Measurements from ENCODE around the gene MT1F.
"Not testable (repeated sequence)": the region's sequence is repeated elsewhere in the genome, so short reads cannot be mapped to it uniquely, and the experiment has no call there.

Gene MT1F

DNA sequence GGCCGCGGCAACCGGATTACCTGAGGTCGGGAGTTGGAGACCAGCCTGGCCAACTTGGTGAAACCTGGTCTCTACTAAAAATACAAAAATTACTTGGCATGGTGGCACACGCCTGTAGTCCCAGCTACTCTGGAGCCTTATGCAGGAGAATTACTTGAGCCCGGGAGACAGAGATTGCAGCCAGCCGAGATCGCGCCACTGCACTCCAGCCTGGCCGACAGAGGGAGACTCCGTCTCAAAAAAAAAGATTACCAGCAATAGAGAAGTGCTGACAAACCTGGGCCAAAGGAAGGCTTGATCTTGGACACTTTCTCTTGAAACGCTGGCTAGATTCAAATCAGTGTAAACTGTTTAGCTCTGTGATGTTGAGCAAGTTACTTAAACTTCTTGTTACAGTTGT lies 16.2 kb downstream of the MT1F start:
- no peak for DNase-seq

DNA sequence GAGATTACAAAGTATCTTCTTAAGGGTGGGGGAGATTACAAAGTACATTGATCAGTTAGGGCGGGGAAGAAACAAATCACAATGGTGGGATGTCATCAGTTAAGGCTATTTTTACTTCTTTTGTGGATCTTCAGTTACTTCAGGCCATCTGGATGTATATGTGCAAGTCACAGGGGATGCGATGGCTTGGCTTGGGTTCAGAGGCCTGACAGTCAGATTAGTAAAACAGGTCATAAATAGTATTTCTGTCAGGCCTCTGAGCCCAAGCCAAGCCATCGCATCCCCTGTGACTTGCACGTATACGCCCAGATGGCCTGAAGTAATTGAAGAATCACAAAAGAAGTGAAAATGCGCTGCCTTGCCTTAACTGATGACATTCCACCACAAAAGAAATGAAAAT lies 16.8 kb downstream of the MT1F start:
- not testable (repeated sequence) for DNase-seq

DNA sequence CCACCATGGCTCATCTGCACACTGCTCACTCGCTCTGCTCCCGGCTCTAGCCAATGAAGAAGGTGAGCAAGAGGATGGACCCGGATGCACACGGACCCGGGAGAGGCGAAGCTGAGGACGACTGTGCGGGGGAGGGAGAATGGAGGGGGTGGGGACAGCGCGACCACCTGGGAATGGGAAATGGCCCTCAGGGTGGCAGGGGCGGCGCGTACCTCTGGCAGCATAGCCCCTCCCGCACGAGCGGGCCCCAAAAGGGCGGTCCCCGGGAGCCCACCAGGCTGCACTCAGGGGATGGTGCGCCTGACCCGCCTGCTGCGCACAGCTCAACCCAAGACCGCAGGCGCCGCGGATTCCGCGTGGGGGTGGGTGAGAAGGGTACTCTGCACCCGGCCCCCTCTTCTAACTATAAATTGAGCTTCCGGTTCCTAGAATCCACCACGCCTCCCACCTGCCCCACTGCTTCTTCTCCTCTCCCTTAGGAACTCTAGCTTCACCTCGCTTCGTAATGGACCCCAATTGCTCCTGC lies 18.0 kb downstream of the MT1F start:
- DNase-seq = peak; percentile 44

DNA sequence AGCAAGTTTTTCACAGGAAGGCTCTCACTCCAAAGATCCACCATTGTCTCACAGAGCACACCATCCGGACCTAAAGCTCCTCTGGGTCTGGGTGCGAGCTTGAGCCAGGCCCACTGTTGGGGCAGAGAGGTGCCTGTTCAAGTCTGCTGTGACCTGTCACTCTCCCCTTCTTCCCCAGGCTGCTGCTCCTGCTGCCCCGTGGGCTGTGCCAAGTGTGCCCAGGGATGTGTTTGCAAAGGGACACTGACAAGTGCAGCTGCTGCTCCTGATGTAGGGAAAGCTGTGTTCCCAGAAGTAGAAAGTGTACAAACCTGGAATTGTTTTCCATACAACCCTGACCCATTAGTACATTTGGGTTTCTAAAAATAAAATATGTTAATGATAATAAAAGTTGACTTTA lies 19.7 kb downstream of the MT1F start:
- DNase-seq = no peak

DNA sequence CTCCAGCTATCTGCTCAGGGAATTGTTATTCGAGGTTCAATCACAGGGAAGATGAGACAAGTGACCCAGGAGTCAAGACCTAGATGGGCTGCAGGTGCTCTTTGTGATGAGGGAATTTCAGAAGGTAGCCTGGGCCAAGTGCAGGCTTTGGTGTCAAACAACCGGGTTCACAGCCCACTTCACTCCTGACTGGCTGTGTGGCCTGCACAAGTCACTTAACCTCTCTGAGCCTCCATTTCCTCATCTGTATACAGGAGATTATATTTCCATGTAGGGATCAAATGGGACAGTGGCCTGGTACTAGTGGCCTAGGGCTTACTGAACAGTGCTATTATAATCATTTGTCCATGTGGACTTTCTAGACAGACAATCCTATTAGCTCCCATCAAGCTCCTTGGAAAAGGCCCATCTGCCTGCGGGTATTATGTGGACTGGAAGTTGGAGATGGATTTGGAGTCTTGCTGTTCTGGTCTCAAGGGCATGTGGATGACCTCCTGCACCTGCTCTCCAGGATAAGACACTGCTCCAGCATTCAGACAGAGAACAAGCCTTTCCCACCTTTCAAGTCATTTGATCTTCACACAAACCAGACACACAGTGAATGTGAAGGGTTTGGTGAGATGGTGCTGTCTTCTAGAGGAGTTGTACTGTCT lies 21.4 kb downstream of the MT1F start:
- no peak for DNase-seq

DNA sequence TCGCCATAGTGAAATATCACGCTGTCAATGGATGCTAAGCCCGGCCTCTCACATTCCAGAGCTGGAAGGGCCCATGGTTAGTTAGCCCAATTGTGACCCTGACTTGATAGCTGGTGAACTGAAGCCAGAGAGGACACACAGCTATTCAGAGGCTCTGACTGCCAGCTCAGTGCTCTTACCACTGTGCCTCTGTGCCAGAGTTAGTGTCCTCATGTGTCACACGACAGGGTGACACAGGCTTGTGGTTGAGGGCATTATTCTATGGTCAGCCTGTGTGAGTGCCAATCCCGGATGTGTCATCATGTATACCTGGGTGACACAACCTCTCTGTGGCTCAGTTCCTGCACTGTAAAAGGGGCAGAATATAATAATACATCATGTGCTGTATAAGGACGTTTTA lies 22.1 kb downstream of the MT1F start:
- no peak for DNase-seq

DNA sequence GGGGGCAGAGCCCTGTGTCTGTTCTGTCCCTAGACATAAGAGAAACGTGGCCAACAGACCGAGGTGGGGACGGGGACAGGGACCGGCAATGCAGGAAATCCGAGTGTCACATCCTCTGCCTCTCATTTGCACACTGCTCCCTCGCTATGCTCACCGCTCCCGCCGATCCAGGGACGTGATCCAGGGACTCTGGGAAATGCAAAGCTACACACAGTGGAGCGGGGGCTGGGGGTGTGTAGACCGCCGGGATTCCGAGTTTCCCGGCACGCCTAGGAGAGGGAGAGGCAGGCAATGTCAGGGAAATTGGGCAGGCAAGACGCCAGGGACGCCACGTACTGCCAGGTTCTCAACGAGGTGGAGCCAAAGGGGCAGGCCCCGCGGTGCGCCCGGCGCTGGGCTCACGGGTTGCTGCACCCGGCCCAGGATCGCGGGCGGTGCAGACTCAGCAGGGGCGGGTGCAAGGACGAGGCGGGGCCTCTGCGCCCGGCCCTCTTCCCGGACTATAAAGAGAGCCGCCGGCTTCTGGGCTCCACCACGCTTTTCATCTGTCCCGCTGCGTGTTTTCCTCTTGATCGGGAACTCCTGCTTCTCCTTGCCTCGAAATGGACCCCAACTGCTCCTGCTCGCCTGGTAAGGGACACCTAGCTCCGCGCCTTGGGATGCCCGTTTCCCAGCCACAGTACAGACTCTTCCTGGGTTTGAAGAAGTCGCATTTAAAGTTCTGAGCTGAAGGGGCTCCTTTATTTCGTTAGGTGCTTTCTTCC lies 24.4 kb downstream of the MT1F start, which contains the start of gene MT1X:
Gene MT1X (plus strand): TSS at position 532 of the 764 bp plus-strand sequence. CDS start 71 bp downstream, at position 603.
- peak; percentile 90 for DNase-seq

DNA sequence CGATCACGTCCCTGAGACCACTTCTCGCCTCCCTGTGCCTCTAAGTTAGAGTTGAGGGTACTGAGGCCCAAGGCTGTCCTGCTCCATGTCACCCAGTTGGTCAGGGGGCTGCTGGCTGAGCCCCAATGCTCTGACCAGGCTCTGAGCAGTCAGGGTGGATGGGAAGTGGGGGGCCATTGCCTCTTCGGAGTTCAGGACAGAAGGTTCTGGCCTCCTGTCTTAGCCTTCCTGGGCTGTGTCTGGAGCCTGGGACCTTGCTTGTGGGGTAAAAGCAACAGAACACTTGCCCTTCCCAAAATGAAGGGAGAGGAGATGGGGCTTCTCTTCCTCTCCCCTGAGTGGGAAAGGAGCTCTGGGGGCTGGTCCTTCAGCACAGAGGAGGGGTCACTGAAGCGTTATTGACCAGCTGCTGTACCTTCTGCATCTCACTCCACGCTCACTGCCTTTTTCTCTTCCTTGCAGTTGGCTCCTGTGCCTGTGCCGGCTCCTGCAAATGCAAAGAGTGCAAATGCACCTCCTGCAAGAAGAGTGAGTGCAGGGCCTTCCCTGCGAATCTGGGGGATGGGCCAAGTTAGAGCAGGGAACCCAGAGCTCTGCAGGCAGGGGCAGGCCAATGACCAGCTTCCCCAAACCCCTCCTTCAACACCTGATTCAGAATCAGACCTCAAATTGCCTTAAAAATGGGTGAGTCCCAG lies 25.1 kb downstream of the MT1F start:
- no peak for DNase-seq

DNA sequence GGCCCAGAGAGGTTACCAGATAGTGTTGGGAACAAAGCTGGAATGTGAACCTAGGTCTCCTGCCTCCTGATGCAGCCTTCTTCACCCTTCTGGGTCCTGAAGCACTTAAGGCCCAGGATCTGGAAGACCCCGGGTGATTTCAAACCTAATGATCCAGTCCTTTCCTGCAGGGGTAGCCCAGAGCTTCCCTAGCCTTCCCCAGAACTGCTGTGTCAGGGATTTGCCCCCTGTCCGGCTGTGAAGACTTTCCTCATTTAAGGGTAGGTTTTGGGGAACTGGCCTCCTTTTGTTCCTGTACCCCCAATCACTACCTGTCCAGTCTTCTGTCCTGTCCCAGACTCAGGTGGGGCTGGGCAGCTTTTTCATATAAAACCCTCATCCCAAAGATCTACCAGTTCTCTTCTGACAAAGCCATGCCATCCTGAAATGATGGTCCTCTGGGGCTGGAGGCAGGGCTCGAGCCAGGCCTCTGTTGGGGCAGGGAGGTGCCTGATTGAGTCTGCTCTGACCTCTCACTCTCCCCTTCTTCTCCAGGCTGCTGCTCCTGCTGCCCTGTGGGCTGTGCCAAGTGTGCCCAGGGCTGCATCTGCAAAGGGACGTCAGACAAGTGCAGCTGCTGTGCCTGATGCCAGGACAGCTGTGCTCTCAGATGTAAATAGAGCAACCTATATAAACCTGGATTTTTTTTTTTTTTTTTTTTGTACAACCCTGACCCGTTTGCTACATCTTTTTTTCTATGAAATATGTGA lies 25.8 kb downstream of the MT1F start:
- DNase-seq = no peak

DNA sequence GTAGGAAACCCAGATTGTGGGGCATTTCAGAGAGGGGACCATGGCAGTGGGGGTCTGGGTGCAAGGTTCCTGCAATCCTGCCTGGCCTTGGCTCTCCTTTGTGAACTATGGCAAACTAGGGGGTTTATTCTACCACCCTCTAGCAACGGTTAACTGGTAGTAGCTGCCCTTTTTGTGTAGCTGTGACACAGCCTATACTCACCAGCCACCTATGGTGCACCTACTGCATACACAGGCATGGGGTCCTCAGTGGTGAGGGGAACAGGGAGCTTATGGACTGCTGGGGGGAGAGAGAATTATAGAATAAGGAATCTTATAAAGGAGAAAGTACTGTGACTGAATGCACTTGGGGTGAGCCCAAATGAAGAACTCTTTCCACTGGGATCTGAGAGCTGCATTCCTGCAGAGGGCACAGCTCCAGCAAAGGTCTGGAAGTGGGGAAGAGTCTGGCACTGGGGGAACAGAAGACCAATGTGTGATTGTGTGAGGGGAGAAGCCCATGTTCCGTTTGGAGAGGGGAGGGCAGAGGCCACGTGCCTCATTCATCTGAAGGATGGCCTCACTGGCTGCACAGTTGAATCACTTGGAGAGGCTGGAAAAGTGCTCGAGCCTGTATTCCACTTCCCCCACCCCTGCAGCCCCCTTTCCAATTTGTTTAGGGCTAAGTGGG lies 26.6 kb downstream of the MT1F start:
- no peak for DNase-seq

DNA sequence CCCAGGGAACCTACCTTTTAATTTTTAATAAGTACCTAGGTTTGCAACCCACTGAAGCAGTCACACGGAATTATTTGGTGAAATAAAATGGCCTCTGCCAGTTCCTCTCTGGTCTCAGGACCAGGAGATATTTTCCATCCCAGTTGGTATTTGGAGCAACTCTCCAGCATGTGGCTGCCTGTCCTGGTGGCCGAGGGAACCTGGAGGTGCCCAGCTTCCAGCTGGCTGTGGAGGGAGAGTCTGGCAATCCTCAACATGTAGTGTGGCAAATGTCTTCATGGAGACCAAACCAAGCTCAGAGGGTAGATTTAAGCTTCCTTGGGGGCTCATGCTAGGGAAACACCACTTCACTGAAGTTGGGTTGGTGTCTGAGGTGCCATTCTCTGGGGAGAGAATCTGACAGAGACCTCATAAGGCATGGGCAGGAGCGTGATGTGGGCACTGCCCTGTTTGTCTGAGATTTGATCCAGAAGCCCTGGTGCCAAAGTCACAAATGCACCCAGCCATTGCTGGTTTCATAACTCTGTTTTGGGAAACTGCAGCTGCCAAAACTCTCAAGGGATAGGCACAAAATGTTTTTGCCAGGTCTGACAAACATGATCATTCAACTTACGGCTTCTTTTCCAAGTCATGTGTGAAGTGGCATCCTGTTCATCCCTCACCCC lies 27.3 kb downstream of the MT1F start:
- no peak for DNase-seq

DNA sequence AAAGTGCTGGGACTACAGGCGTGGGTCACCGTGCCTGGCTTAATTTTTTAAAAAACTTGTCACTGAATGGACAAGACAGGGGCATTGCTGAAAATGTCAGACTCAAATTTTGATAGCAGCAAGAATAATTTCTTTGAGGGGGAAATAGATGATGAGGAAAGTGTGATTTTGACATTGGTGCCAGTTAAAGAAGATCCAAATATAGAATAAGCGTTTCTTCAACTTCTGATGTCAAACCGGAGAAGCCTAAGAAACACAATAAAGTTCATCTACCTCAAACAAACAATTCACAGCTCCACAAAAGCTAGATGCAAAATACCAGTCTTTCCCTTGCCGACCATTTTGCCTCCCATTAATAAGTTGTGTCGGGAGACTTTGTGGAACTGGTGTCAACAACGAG lies 29.0 kb downstream of the MT1F start:
- DNase-seq = no peak

DNA sequence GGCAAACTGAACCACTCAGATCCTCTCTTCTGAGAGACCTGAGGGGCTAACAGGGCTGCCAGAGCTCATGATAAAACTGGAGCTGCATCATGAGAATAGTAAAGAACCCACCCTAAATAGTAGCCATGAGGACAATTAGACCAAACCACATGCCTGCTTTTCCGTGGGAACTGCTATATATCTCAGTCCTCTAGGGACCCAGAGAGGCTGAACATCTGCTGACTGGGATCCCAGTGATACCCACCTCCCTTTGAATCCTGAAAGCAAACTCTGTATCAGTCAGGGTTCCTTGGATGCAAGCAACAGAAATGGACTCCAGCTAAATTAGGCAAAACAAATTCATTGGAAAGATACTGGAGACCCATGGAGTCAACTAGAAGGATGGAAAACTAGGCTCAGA lies 31.0 kb downstream of the MT1F start:
- DNase-seq = no peak

DNA sequence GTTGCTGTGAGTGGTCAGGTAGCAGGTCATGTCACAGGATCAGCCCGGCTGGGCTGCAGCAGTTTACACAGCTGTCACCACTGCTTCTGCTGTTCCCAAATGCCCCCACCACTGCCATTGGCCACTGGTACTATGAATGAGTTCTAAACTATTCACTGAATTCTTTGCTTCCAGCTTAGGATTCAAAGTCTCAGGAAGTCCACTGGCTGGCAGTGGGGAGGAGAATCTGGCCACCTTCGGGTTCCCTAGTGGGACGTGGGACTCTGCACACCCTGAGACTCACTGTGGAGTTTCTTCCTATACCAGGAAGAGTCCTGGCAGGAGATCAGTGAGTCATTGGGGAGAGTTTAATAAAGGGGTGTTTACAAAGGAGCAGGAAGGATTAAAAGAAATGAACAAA lies 31.4 kb downstream of the MT1F start:
- DNase-seq = no peak

DNA sequence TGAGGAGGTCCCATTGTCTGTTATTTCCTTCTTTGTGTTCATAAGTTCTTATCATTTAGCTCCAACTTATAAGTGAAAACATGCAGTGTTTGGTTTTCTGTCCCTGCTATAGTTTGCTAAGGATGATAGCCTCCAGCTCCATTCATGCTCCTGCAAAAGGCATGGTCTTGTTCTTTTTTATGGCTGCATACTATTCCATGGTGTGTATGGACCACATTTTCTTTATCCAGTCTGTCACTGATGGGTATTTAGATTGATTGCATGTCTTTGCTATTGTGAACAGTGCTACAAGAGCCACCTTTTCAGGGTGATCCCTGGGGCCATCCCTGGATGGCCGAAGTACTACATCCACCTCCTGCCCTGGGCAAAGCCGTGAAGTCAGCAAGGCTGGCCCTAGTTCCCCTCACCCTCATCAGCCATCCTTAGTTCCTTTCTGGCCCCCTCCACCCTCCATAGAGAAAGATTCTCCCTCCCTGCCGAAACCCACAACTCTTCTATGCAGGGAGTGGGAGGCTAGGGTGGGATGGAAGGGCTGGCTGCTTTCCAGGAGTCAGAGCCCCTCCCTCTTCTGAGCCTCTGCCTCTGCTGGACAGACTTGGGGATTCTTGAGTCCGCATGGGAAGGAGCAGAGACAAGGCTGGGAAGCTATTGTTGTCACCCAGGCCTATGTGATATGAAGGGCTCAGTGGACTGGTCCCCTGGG lies 32.8 kb downstream of the MT1F start:
- no peak for DNase-seq

DNA sequence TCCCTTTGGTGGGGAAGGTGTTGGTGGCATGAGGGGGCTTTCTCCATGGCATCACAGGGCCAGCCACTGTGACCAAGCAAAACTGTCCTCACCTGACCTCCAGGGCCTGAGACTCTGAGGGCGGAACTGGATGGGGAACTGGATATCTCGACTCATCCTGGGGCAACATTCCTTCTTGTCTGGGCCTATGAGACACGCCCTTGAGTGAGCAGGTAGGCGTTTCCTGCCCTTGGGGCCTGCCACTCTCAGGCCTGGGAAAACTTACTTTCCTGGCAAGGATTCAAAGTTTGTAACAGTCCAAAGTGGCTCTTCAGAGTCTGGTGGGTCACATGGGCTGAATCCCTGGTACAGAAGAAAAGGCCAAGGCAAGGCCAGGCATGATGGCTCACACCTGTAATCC lies 34.1 kb downstream of the MT1F start:
- DNase-seq = no peak

DNA sequence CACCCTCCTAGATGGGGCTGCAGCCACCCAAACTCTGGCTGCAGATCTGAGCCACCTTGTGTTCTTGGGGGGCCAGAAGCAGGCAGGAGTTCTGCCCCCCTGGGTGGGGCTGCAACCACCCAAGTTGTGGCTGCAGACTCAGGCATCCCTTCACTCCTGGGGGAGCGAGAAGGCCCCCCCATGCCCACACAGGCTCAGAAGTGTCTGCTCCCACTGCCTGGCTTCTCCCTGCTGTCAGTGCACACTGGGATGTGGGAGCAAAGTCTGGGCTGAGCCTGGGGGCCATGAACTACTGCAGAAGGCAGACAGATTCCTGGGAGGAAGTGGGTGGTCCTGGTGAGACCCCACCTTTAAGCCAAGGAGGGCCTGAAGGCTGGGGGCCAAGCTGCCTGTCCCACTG lies 37.5 kb downstream of the MT1F start:
- DNase-seq = no peak

DNA sequence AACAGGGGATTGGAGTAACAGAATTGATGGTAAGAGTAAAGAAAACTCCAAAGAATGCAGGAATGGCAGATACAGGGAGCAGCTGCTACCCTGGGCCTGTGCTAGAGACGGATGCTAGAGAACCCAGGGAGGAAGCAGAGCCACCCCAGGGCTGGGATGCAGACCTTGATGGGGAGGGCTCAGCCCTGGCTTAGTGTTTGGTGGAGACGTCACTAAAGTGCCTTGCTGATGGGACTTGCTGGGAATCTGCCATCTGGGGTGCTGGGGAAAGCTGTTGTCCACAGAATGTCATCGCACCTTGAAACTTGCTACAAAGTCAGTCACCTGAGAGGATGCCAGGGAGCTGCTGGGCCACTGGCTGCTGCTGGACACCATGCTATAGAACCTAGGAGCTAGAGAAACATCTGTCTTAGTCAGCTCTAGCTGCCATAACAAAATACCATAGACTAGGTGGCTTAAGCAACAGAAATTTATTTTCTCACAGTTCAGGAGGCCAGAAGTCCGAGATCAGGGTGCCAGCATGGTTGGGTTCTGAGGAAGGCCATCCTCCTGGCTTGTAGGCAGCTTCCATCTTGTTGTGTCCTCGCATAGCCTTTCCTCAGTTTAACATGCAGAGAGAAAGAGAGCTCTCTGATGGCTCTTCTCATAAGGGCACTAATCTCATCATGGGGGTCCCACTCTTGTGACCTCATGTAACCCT lies 39.8 kb downstream of the MT1F start:
- no peak for DNase-seq

DNA sequence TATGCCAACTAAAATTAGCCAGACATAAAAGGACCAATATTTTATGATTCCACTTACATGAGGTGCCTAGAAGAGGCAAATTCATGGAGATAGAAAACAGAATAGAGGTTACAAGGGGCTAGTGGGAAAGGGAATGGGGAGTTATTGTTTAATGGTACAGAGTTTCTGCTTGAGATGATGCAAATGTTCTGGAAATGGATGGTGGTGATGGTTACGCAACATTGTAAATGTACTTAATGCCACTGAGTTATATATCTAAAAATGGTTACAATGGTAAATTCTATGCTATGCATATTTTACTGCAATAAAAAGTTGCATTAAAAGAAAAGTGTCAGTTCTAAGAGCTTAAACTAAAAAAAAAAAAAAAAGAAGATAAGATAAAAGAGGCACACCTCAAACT lies 42.4 kb downstream of the MT1F start:
- DNase-seq = no peak

DNA sequence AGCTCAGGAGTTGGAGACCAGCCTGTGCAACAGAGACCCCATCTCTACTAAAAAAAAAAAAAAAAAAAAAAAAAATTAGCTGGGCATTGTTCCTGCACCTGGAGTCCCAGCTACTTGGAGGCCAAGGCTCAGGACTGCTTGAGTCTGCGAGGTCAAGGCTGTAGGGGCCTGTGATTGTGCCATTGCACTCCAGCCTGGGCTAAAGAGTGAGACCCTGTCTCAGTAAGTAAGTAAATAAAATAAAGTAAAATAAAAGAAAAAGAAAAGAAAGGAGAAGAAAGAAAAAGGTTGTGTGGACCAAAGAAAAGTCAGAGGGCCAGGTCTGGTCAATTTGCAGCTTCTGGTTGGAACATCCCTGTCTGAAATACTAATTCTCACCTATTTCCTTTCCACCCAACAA lies 42.9 kb downstream of the MT1F start:
- DNase-seq = no peak

DNA sequence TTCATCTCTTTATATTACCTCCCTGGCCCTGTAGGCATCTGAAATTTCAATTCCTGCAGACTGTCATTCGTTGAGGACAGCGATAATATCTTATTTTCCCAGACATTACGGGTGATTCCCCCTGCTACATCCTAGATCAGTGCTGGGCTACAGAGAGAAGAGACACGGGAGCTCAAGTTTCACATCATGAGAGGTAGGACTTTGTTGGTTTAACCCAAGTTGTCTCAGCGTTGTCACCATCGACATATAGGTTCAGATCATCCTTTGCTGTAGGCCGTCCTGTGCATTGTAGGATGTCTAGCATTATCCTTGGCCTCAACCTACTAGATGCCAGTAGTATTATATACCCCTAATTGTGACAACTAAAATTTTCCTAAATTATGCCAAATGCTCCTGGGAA lies 43.8 kb downstream of the MT1F start:
- no peak for DNase-seq

All from stimulated activated CD4-positive, alpha-beta T cell treated with anti-CD3 and anti-CD28 coated beads, Interleukin-12 subunit alpha, Interleukin-12 subunit beta, amount 100 ng/mL, for 4 hours (primary cell).